Lower lobe of right lung (tissue), 2 donors: ENCODE measurements around the gene IQCF6. TPM values are rescaled to one million over a fixed set of nuclear protein-coding genes. Genes with fewer than 3 reads are reported as not detected.
"Not testable (repeated sequence)": the region's sequence is repeated elsewhere in the genome, so short reads cannot be mapped to it uniquely, and the experiment has no call there.

Experiments used
- ATAC-seq, 2 donors: fragments of 200-7000 bp; cut with Tn5 transposase; one replicate each; pipeline ENCODE4 v1.9.1; 2020 to 2022; ENCODE audit warnings: mild to moderate bottlenecking in 2 of 2, moderate library complexity in 2 of 2
- DNase-seq: peaks from one replicate; pipeline ENCODE4 v3.0.0-alpha.2; 2020
- H3K27ac ChIP-seq: fragments of 200-600 bp; one replicate; pipeline ENCODE4 v1.8.0; 2022
- H3K27me3 ChIP-seq: fragments of 200-600 bp; one replicate; pipeline ENCODE4 v1.8.0; 2022; ENCODE audit warnings: low read depth
- H3K36me3 ChIP-seq: fragments of 200-600 bp; one replicate; pipeline ENCODE4 v1.8.0; 2022; ENCODE audit warnings: mild to moderate bottlenecking
- H3K4me1 ChIP-seq: fragments of 200-600 bp; one replicate; pipeline ENCODE4 v1.8.0; 2022
- H3K4me3 ChIP-seq: fragments of 200-600 bp; one replicate; pipeline ENCODE4 v1.8.0; 2022; ENCODE audit warnings: mild to moderate bottlenecking
- H3K9me3 ChIP-seq: fragments of 200-600 bp; one replicate; pipeline ENCODE4 v1.8.0; 2022
- CTCF ChIP-seq: fragments of 200-600 bp; IDR thresholded peaks from one replicate; pipeline ENCODE4 v1.8.0; 2022; ENCODE audit warnings: antibody characterized with exemption, mild to moderate bottlenecking
- intact Hi-C: fragments of 100-400 bp; cut with DNase I; formaldehyde crosslinking; loops from one replicate; pipeline ENCODE4 v1.11.0; 2022
- total RNA-seq: library from RNA; stranded (reverse); fragmentation: NEBNext Ultra II Directional; extraction: Animal tissue kit (Norgen Biotek cat#: 25700); gene quantifications from one replicate; pipeline ENCODE4 v1.2.1, GENCODE V29; 2021
- donor health status: DM: no; HTN: yes; CAD: no; lungs with severe emphysema.

Gene IQCF6
- total RNA-seq, 1 donor from 2014 or later: not detected

GRCh38 chr3:51748327-51748726, 30.7 kb downstream of the IQCF6 start:
- intact Hi-C loops: no loop called here
- H3K4me3 ChIP-seq: no peak overlapping the region
- H3K27me3 ChIP-seq: no peaks in the 10 kb centered on the region
- H3K36me3 ChIP-seq: no peaks in the 10 kb centered on the region
- DNase-seq: no peak
- H3K4me1 ChIP-seq: no peaks in the 10 kb centered on the region
- no peak for ATAC-seq
- no peak overlapping the region for H3K27ac ChIP-seq
- no peaks in the 10 kb centered on the region for H3K9me3 ChIP-seq
- TF ChIP-seq CTCF: no peak

GRCh38 chr3:51747840-51748239, 31.2 kb downstream of the IQCF6 start:
- H3K4me3 ChIP-seq: no peak overlapping the region
- ATAC-seq: no peak

GRCh38 chr3:51742978-51743377, 36.1 kb downstream of the IQCF6 start:
- H3K27me3 ChIP-seq, H3K4me1 ChIP-seq, H3K27ac ChIP-seq, ATAC-seq, H3K4me3 ChIP-seq, intact Hi-C loops, H3K9me3 ChIP-seq, DNase-seq, H3K36me3 ChIP-seq: not testable (repeated sequence)

More at GRCh38 chr3:51747840-51748239, 31.2 kb downstream of the IQCF6 start:
- Histone ChIP-seq H3K36me3 (no peaks in the 10 kb centered on the region), H3K9me3 (no peaks in the 10 kb centered on the region), H3K4me1 (no peaks in the 10 kb centered on the region), H3K27me3 (no peaks in the 10 kb centered on the region), H3K27ac (no peak overlapping the region)
- no peak for DNase-seq
- TF ChIP-seq CTCF: no peak
- intact Hi-C loops: no loop called here

- H3K4me1 ChIP-seq, H3K27ac ChIP-seq, intact Hi-C loops, ATAC-seq, DNase-seq, H3K27me3 ChIP-seq, H3K4me3 ChIP-seq, H3K36me3 ChIP-seq, H3K9me3 ChIP-seq: not testable (repeated sequence)
These were observed 36.7 kb downstream of the IQCF6 start for GRCh38 chr3:51742320-51742719.

GRCh38 chr3:51739110-51739509, 39.9 kb downstream of the IQCF6 start:
- ATAC-seq: no peak
- intact Hi-C loops: no loop called here
- DNase-seq: no peak
- no peaks in the 10 kb centered on the region for H3K9me3 ChIP-seq
- H3K27ac ChIP-seq: no peak overlapping the region
- H3K4me1 ChIP-seq: no peaks in the 10 kb centered on the region
- no peak for TF ChIP-seq CTCF
- peaks cover 3% of the 10 kb centered on the region for H3K27me3 ChIP-seq
- H3K36me3 ChIP-seq: no peaks in the 10 kb centered on the region
- H3K4me3 ChIP-seq: no peak overlapping the region

GRCh38 chr3:51735950-51736349, 43.1 kb downstream of the IQCF6 start:
- H3K27ac ChIP-seq: no peak overlapping the region
- ATAC-seq (no peak), DNase-seq (no peak)
- no peaks in the 10 kb centered on the region for H3K9me3 ChIP-seq
- no peak for TF ChIP-seq CTCF
- H3K4me1 ChIP-seq: no peaks in the 10 kb centered on the region
- H3K4me3 ChIP-seq: no peak overlapping the region
- H3K36me3 ChIP-seq: no peaks in the 10 kb centered on the region
- intact Hi-C loops: no loop called here
- H3K27me3 ChIP-seq: peaks cover 3% of the 10 kb centered on the region

- ATAC-seq (no peak), DNase-seq (no peak)
- peaks cover 3% of the 10 kb centered on the region for H3K27me3 ChIP-seq
- no peaks in the 10 kb centered on the region for H3K4me1 ChIP-seq
- H3K4me3 ChIP-seq: no peak overlapping the region
- no peak for TF ChIP-seq CTCF
- H3K27ac ChIP-seq: no peak overlapping the region
- H3K9me3 ChIP-seq: no peaks in the 10 kb centered on the region
- no peaks in the 10 kb centered on the region for H3K36me3 ChIP-seq
- intact Hi-C loops: no loop called here
These were observed 44.0 kb downstream of the IQCF6 start for GRCh38 chr3:51735039-51735438.
